ENCODE data around the gene XAB2. TPM values are rescaled to one million over a fixed set of nuclear protein-coding genes. Genes with fewer than 3 reads are reported as not detected.
"Not testable (repeated sequence)": the region's sequence is repeated elsewhere in the genome, so short reads cannot be mapped to it uniquely, and the experiment has no call there.

XAB2 gene
- polyA plus RNA-seq, 1 donor from 2014 or later = 19.6 TPM

DNA sequence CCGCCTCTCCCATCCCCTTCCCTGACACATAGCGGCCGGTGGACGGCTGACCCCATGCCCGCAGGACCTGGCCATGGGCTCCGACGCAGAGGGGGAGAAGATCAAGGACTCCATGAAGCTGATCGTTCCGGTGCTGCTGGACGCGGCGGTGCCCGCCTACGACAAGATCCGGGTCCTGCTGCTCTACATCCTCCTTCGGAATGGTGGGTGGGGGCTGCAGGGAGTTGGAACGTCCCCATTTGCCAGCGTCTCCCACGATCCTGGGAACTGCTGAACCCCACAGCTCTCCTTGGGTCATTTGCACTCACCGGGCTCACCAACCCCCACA lies 15.2 kb upstream of the XAB2 start:
- Histone ChIP-seq H3K9me2 (ENCODE audit: insufficient read depth, low read length) (no peaks in the 10 kb centered on the region), H3K36me3 (ENCODE audit: insufficient read depth, low read length) (no peaks in the 10 kb centered on the region), H3K4me3 (ENCODE audit: low read length) (no peak overlapping the region), H2AFZ (ENCODE audit: low read depth, low read length) (no peak overlapping the region), H3K9ac (ENCODE audit: low read length) (no peak overlapping the region), H3K79me2 (replicated peaks; ENCODE audit: insufficient read depth, low read length) (no peaks in the 10 kb centered on the region), H3K27me3 (ENCODE audit: insufficient read depth, low read depth, low read length) (no peaks in the 10 kb centered on the region), H3F3A (ENCODE audit: insufficient read depth, low read length, poor library complexity, severe bottlenecking) (no peaks in the 10 kb centered on the region), H3K9me3 (ENCODE audit: low read length) (no peaks in the 10 kb centered on the region), H3K4me2 (ENCODE audit: low read length) (no peak overlapping the region), H4K20me1 (ENCODE audit: insufficient read depth) (no peaks in the 10 kb centered on the region), H3K27ac (ENCODE audit: low read length) (no peak overlapping the region)
- TF ChIP-seq RAD21 (conservative IDR thresholded peaks at IDR 0.05) (no peak), EZH2 (IDR thresholded peaks at IDR 0.05; ENCODE audit: borderline replicate concordance, insufficient read depth, low read length, poor library complexity, severe bottlenecking) (no peak), TAF1 (IDR thresholded peaks at IDR 0.05; ENCODE audit: low read depth) (no peak), POLR2AphosphoS5 (IDR thresholded peaks at IDR 0.05) (no peak), SMC3 (conservative IDR thresholded peaks at IDR 0.05; ENCODE audit: poor library complexity) (no peak), MXI1 (conservative IDR thresholded peaks at IDR 0.05; ENCODE audit: poor library complexity, severe bottlenecking) (no peak), EP300 (conservative IDR thresholded peaks at IDR 0.05; ENCODE audit: poor library complexity, severe bottlenecking) (no peak)
- TF ChIP-seq, protein P1, sequence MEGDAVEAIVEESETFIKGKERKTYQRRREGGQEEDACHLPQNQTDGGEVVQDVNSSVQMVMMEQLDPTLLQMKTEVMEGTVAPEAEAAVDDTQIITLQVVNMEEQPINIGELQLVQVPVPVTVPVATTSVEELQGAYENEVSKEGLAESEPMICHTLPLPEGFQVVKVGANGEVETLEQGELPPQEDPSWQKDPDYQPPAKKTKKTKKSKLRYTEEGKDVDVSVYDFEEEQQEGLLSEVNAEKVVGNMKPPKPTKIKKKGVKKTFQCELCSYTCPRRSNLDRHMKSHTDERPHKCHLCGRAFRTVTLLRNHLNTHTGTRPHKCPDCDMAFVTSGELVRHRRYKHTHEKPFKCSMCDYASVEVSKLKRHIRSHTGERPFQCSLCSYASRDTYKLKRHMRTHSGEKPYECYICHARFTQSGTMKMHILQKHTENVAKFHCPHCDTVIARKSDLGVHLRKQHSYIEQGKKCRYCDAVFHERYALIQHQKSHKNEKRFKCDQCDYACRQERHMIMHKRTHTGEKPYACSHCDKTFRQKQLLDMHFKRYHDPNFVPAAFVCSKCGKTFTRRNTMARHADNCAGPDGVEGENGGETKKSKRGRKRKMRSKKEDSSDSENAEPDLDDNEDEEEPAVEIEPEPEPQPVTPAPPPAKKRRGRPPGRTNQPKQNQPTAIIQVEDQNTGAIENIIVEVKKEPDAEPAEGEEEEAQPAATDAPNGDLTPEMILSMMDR (IDR thresholded peaks at IDR 0.05; ENCODE audit: poor library complexity, severe bottlenecking) = no peak
- TF ChIP-seq, protein P2, sequence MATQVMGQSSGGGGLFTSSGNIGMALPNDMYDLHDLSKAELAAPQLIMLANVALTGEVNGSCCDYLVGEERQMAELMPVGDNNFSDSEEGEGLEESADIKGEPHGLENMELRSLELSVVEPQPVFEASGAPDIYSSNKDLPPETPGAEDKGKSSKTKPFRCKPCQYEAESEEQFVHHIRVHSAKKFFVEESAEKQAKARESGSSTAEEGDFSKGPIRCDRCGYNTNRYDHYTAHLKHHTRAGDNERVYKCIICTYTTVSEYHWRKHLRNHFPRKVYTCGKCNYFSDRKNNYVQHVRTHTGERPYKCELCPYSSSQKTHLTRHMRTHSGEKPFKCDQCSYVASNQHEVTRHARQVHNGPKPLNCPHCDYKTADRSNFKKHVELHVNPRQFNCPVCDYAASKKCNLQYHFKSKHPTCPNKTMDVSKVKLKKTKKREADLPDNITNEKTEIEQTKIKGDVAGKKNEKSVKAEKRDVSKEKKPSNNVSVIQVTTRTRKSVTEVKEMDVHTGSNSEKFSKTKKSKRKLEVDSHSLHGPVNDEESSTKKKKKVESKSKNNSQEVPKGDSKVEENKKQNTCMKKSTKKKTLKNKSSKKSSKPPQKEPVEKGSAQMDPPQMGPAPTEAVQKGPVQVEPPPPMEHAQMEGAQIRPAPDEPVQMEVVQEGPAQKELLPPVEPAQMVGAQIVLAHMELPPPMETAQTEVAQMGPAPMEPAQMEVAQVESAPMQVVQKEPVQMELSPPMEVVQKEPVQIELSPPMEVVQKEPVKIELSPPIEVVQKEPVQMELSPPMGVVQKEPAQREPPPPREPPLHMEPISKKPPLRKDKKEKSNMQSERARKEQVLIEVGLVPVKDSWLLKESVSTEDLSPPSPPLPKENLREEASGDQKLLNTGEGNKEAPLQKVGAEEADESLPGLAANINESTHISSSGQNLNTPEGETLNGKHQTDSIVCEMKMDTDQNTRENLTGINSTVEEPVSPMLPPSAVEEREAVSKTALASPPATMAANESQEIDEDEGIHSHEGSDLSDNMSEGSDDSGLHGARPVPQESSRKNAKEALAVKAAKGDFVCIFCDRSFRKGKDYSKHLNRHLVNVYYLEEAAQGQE (IDR thresholded peaks at IDR 0.05; ENCODE audit: borderline replicate concordance) = no peak

DNA sequence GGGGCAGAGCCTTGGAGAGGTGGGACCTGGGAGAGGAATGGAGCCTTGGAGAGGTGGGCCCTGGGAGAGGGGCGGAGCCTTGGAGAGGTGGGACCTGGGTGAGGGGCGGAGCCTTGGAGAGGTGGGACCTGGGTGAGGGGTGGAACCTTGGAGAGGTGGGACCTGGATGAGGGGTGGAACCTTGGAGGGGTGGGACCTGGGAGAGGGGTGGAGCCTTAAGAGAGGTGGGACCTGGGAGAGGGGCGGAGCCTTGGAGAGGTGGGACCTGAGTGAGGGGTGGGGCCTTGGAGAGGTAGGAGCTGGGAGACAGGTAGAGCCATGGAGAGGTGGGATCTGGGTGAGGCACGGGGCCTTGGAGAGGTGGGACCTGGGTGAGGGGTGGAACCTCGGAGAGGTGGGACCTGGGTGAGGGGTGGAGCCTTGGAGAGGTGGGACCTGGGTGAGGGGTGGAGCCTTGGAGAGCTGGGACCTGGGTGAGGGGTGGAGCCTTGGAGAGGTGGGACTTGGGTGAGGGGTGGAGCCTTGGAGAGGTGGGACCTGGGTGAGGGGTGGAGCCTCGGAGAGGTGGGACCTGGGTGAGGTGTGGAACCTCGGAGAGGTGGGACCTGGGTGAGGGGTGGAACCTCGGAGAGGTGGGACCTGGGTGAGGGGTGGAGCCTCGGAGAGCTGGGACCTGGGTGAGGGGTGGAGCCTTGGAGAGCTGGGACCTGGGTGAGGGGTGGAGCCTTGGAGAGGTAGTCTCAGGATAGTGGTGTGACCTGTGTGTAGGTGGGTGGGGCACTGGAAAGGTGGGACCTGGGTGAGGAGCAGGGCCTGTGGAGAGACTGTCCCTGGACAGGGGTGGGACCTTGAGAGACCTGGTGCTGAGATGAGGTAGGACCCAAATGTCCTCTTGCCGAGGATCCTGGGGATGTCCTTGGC lies 14.5 kb upstream of the XAB2 start:
- H3K9me3 ChIP-seq (ENCODE audit: low read length); H2AFZ ChIP-seq (ENCODE audit: low read depth, low read length); H3K27ac ChIP-seq (ENCODE audit: low read length); H3K9me2 ChIP-seq (ENCODE audit: insufficient read depth, low read length); H3K79me2 ChIP-seq (replicated peaks; ENCODE audit: insufficient read depth, low read length); H3K4me3 ChIP-seq (ENCODE audit: low read length); H3K9ac ChIP-seq (ENCODE audit: low read length); H3K27me3 ChIP-seq (ENCODE audit: insufficient read depth, low read depth, low read length); H4K20me1 ChIP-seq (ENCODE audit: insufficient read depth); H3K36me3 ChIP-seq (ENCODE audit: insufficient read depth, low read length); H3F3A ChIP-seq (ENCODE audit: insufficient read depth, low read length, poor library complexity, severe bottlenecking); H3K4me2 ChIP-seq (ENCODE audit: low read length): not testable (repeated sequence)

Measured in neural cell (in vitro differentiated cells).